ENCODE data around the gene CLMP. TPM values are rescaled to one million over a fixed set of nuclear protein-coding genes. Genes with fewer than 3 reads are reported as not detected.

CLMP gene
- total and polyA plus RNA-seq, 9 of the 15 experiments (the other 6 are each of a cell fraction or from before 2014, with no cell fraction given), result 0.02 to 0.15 (median 0.03) TPM; not detected in 6

GRCh38 chr11:123061403-123062157, 133.5 kb downstream of the CLMP start, which contains the start of gene HSPA8 (continued):
- TF ChIP-seq, protein P1, sequence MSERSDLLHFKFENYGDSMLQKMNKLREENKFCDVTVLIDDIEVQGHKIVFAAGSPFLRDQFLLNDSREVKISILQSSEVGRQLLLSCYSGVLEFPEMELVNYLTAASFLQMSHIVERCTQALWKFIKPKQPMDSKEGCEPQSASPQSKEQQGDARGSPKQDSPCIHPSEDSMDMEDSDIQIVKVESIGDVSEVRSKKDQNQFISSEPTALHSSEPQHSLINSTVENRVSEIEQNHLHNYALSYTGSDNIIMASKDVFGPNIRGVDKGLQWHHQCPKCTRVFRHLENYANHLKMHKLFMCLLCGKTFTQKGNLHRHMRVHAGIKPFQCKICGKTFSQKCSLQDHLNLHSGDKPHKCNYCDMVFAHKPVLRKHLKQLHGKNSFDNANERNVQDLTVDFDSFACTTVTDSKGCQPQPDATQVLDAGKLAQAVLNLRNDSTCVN (CRISPR knock-in tag; IDR thresholded peaks at IDR 0.05), result peak; percentile 63; the same call in 1 of the 2 replicates
- TF ChIP-seq E2F3 (CRISPR knock-in tag; IDR thresholded peaks at IDR 0.05), result peak; percentile 71
- TF ChIP-seq CHD1 (IDR thresholded peaks at IDR 0.05; ENCODE audit: low read length), result peak; percentile 64
- TF ChIP-seq SAP30 (IDR thresholded peaks at IDR 0.05; ENCODE audit: borderline replicate concordance, insufficient read depth, low read depth, low read length, poor library complexity, severe bottlenecking), result peak; percentile 46
- TF ChIP-seq, protein P2, sequence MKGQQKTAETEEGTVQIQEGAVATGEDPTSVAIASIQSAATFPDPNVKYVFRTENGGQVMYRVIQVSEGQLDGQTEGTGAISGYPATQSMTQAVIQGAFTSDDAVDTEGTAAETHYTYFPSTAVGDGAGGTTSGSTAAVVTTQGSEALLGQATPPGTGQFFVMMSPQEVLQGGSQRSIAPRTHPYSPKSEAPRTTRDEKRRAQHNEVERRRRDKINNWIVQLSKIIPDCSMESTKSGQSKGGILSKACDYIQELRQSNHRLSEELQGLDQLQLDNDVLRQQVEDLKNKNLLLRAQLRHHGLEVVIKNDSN (CRISPR knock-in tag; IDR thresholded peaks at IDR 0.05), result 0 out of 2 replicates have a peak, but pooled peaks have one; percentile 25
- TF ChIP-seq, protein P3, sequence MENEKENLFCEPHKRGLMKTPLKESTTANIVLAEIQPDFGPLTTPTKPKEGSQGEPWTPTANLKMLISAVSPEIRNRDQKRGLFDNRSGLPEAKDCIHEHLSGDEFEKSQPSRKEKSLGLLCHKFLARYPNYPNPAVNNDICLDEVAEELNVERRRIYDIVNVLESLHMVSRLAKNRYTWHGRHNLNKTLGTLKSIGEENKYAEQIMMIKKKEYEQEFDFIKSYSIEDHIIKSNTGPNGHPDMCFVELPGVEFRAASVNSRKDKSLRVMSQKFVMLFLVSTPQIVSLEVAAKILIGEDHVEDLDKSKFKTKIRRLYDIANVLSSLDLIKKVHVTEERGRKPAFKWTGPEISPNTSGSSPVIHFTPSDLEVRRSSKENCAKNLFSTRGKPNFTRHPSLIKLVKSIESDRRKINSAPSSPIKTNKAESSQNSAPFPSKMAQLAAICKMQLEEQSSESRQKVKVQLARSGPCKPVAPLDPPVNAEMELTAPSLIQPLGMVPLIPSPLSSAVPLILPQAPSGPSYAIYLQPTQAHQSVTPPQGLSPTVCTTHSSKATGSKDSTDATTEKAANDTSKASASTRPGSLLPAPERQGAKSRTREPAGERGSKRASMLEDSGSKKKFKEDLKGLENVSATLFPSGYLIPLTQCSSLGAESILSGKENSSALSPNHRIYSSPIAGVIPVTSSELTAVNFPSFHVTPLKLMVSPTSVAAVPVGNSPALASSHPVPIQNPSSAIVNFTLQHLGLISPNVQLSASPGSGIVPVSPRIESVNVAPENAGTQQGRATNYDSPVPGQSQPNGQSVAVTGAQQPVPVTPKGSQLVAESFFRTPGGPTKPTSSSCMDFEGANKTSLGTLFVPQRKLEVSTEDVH (IDR thresholded peaks at IDR 0.05; ENCODE audit: low read depth, partially characterized antibody), result no peak
- 0 out of 2 replicates have a peak, but pooled peaks have one; percentile 42 for TF ChIP-seq THRB (CRISPR knock-in tag; conservative IDR thresholded peaks at IDR 0.05)
- TF ChIP-seq, protein P4, sequence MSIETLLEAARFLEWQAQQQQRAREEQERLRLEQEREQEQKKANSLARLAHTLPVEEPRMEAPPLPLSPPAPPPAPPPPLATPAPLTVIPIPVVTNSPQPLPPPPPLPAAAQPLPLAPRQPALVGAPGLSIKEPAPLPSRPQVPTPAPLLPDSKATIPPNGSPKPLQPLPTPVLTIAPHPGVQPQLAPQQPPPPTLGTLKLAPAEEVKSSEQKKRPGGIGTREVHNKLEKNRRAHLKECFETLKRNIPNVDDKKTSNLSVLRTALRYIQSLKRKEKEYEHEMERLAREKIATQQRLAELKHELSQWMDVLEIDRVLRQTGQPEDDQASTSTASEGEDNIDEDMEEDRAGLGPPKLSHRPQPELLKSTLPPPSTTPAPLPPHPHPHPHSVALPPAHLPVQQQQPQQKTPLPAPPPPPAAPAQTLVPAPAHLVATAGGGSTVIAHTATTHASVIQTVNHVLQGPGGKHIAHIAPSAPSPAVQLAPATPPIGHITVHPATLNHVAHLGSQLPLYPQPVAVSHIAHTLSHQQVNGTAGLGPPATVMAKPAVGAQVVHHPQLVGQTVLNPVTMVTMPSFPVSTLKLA (conservative IDR thresholded peaks at IDR 0.05), result peak; percentile 83 to 89
- TF ChIP-seq GTF2A2 (tag; IDR thresholded peaks at IDR 0.05), result peak; percentile 85
- 0 out of 4 replicates have a peak, but pooled peaks of 1 of the 2 experiments have one; percentile 25 for TF ChIP-seq TBL1XR1 (IDR thresholded peaks at IDR 0.05; ENCODE audit: low read length in 2 of 2)
- TF ChIP-seq, protein P5, sequence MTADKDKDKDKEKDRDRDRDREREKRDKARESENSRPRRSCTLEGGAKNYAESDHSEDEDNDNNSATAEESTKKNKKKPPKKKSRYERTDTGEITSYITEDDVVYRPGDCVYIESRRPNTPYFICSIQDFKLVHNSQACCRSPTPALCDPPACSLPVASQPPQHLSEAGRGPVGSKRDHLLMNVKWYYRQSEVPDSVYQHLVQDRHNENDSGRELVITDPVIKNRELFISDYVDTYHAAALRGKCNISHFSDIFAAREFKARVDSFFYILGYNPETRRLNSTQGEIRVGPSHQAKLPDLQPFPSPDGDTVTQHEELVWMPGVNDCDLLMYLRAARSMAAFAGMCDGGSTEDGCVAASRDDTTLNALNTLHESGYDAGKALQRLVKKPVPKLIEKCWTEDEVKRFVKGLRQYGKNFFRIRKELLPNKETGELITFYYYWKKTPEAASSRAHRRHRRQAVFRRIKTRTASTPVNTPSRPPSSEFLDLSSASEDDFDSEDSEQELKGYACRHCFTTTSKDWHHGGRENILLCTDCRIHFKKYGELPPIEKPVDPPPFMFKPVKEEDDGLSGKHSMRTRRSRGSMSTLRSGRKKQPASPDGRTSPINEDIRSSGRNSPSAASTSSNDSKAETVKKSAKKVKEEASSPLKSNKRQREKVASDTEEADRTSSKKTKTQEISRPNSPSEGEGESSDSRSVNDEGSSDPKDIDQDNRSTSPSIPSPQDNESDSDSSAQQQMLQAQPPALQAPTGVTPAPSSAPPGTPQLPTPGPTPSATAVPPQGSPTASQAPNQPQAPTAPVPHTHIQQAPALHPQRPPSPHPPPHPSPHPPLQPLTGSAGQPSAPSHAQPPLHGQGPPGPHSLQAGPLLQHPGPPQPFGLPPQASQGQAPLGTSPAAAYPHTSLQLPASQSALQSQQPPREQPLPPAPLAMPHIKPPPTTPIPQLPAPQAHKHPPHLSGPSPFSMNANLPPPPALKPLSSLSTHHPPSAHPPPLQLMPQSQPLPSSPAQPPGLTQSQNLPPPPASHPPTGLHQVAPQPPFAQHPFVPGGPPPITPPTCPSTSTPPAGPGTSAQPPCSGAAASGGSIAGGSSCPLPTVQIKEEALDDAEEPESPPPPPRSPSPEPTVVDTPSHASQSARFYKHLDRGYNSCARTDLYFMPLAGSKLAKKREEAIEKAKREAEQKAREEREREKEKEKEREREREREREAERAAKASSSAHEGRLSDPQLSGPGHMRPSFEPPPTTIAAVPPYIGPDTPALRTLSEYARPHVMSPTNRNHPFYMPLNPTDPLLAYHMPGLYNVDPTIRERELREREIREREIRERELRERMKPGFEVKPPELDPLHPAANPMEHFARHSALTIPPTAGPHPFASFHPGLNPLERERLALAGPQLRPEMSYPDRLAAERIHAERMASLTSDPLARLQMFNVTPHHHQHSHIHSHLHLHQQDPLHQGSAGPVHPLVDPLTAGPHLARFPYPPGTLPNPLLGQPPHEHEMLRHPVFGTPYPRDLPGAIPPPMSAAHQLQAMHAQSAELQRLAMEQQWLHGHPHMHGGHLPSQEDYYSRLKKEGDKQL (CRISPR knock-in tag; IDR thresholded peaks at IDR 0.05; ENCODE audit: borderline replicate concordance), result no peak

Data from K562 (cell line).